Lung (tissue), 12 donors: ENCODE data around the gene C5orf58. TPM values are rescaled to one million over a fixed set of nuclear protein-coding genes. Genes with fewer than 3 reads are reported as not detected.

Experiments used
- ATAC-seq: fragments of 200-7000 bp; cut with Tn5 transposase; one replicate; pipeline ENCODE4 v1.9.1; 2020; ENCODE audit warnings: moderate number of reproducible peaks; ENCODE audit not compliant: insufficient read depth, low FRiP score
- DNase-seq, 3 donors: peaks; one replicate each; pipeline ENCODE4 v3.0.0-alpha.2; 2013 to 2017
- H3K27ac ChIP-seq, 2 donors: one replicate each; pipeline ENCODE4 v1.5.1; 2013; ENCODE audit warnings: mild to moderate bottlenecking in 2 of 2, moderate library complexity in 2 of 2, control low read depth in 1 of 2, inconsistent platforms in 1 of 2, low read depth in 1 of 2, low read length in 1 of 2
- H3K27me3 ChIP-seq, 3 donors: one replicate each; pipeline ENCODE4 v1.5.1; 2013; ENCODE audit warnings: low read length in 2 of 3; ENCODE audit not compliant: control insufficient read depth in 3 of 3, insufficient read depth in 3 of 3
- H3K36me3 ChIP-seq, 4 donors: one replicate each; pipeline ENCODE4 v1.5.1; 2013; ENCODE audit warnings: low read length in 4 of 4, mild to moderate bottlenecking in 1 of 4, moderate library complexity in 1 of 4; ENCODE audit not compliant: control insufficient read depth in 4 of 4, insufficient read depth in 4 of 4
- H3K4me1 ChIP-seq, 5 donors: one replicate each; pipeline ENCODE4 v1.5.1; 2013; ENCODE audit warnings: low read length in 5 of 5, mild to moderate bottlenecking in 2 of 5, moderate library complexity in 1 of 5; ENCODE audit not compliant: control insufficient read depth in 5 of 5, insufficient read depth in 5 of 5
- H3K4me3 ChIP-seq: one replicate; pipeline ENCODE4 v1.5.1; 2013; ENCODE audit warnings: mild to moderate bottlenecking, control low read depth, moderate library complexity
- H3K9ac ChIP-seq, 2 donors: one replicate each; pipeline ENCODE4 v1.5.1; 2013; ENCODE audit warnings: low read length in 2 of 2, control low read depth in 1 of 2; ENCODE audit not compliant: insufficient read depth in 1 of 2
- H3K9me3 ChIP-seq, 4 donors: one replicate each; pipeline ENCODE4 v1.5.1; 2013; ENCODE audit warnings: low read length in 3 of 4, mild to moderate bottlenecking in 1 of 4, moderate library complexity in 1 of 4; ENCODE audit not compliant: control insufficient read depth in 4 of 4, insufficient read depth in 3 of 4
- WGBS, 2 donors: extraction: QIAGEN DNeasy Blood & Tissue Kit; methylation state at CpG; one replicate each; pipeline ENCODE4 v1.1.7; 2013; 5-methylcytosine and 5-hydroxymethylcytosine counted together
- polyA plus RNA-seq, 2 donors: library from polyadenylated mRNA; stranded (reverse); fragments of 200-250 nt; gene quantifications; one replicate each; pipeline ENCODE4 v1.2.1, GENCODE V29; 2013
- total RNA-seq, 2 donors: library from RNA; depleted of rRNA in 1 of 2; stranded (reverse); fragments of >200 nt in 1 of 2; gene quantifications; one replicate each; pipeline ENCODE4 v1.2.1, GENCODE V29; 2014 to 2021
- TF ChIP-seq, protein P1 (sequence below): IDR thresholded peaks from 2 replicates; pipeline ENCODE4 v1.5.1; 2012; ENCODE audit warnings: mild to moderate bottlenecking; ENCODE audit errors: control extremely low read depth, extremely low read depth
- donor health status: control.
- donor health status: control.
- donor health status: Bipolar disorder and iron deficiency.
- donor health status: healthy.
- donor health status: DM: yes; HTN: yes; CAD: no.

C5orf58 gene
- total and polyA plus RNA-seq, 4 donors: 0.05 TPM; not detected in 3

DNA sequence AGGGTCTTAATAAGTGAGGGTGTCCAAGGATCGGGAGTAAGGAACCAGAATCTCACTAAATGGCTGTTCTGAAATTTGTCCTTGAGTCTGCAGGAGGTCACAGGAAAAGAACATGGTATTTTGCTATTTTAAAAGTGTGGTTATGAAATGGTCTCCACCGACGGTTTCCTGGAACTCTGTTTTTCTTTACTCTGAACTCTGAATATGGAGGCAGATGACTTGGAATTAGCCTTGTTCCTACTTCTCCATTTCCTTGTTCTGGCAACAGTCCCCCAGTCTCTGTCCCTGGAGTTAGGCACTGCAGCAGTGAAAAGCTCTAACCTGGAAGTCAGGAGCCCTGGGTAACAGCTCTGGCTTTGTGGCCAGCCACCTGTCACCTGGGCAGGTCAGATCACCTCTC is 46.6 kb upstream of the C5orf58 start:
- TF ChIP-seq, protein P1, sequence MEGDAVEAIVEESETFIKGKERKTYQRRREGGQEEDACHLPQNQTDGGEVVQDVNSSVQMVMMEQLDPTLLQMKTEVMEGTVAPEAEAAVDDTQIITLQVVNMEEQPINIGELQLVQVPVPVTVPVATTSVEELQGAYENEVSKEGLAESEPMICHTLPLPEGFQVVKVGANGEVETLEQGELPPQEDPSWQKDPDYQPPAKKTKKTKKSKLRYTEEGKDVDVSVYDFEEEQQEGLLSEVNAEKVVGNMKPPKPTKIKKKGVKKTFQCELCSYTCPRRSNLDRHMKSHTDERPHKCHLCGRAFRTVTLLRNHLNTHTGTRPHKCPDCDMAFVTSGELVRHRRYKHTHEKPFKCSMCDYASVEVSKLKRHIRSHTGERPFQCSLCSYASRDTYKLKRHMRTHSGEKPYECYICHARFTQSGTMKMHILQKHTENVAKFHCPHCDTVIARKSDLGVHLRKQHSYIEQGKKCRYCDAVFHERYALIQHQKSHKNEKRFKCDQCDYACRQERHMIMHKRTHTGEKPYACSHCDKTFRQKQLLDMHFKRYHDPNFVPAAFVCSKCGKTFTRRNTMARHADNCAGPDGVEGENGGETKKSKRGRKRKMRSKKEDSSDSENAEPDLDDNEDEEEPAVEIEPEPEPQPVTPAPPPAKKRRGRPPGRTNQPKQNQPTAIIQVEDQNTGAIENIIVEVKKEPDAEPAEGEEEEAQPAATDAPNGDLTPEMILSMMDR: no peak
- Histone ChIP-seq H3K36me3 (no peaks in the 10 kb centered on the region), H3K27me3 (no peaks in the 10 kb centered on the region), H3K4me1 (no peaks in the 10 kb centered on the region), H3K27ac (no peak overlapping the region), H3K9me3 (no peaks in the 10 kb centered on the region), H3K9ac (no peak overlapping the region), H3K4me3 (no peak overlapping the region)
- no peak for ATAC-seq
- DNase-seq: no peak
- 40 to 50% methylated on average over 3 of the region's 3 CpGs for WGBS, 2 donors

DNA sequence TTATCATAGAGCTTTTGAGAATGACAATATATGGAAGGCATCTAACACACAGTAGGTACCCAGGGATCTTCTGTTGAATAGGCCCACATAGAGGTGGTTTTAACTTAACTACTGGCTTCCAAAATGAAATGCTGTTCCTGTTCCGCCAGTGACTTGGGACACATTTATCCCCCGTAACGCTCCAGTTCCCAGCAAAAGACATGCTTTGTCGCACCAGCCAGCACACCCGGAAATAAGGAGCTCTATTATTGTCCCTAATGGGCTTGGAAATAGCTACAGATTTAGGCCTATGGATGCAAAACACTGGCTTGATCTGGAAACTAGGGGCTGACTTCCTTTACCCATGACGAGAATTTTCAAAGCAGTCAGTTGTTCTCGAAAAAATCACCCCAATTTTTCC is 45.9 kb upstream of the C5orf58 start:
- H3K9ac ChIP-seq: no peak overlapping the region
- no peaks in the 10 kb centered on the region for H3K36me3 ChIP-seq
- DNase-seq: no peak
- ATAC-seq: no peak
- no peaks in the 10 kb centered on the region for H3K27me3 ChIP-seq
- 87 to 94% methylated on average over 7 of the region's 7 CpGs for WGBS, 2 donors
- no peak overlapping the region for H3K4me3 ChIP-seq
- TF ChIP-seq, protein P1: no peak
- H3K9me3 ChIP-seq: no peaks in the 10 kb centered on the region
- H3K27ac ChIP-seq: no peak overlapping the region
- no peaks in the 10 kb centered on the region for H3K4me1 ChIP-seq

DNA sequence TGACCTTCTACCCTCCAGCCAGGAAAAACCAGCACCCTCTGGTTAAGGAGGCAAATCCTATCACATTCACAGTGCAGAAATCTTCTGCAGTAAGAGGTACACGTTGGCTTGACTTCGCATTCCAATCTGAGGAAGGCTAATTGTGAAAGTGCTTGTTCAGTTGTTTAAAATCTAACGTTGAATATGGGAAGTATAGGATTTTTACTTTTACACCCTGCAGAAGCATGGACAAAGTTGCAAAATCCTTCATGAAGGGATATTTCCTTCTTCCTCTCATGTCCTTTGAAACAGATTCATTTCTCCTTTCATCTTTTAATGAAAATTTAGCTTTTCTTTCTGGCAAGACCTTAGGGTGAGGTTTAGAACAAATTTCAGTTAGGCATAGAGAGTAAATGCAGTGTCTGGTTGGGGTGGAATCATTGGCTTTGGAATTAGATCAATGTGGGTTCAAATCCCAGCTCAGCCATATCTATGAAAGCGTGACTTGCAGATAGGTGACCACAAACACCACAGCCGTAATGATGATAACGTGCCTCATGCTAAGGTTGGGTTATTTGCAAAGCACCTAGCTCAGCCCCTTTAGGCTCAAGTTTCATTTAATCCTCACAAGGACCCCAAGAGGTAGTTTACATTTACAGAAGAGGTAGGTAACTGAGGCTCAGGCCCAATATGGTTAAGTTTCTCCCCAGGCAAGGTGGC is 42.2 kb upstream of the C5orf58 start:
- 35 to 55% methylated on average over 6 of the region's 6 CpGs for WGBS, 2 donors
- H3K9me3 ChIP-seq: no peaks in the 10 kb centered on the region
- DNase-seq (no peak), ATAC-seq (no peak)
- H3K27me3 ChIP-seq: no peaks in the 10 kb centered on the region
- no peak overlapping the region for H3K4me3 ChIP-seq
- no peak overlapping the region for H3K27ac ChIP-seq
- TF ChIP-seq, protein P1: no peak
- no peaks in the 10 kb centered on the region for H3K36me3 ChIP-seq
- no peaks in the 10 kb centered on the region for H3K4me1 ChIP-seq
- no peak overlapping the region for H3K9ac ChIP-seq

DNA sequence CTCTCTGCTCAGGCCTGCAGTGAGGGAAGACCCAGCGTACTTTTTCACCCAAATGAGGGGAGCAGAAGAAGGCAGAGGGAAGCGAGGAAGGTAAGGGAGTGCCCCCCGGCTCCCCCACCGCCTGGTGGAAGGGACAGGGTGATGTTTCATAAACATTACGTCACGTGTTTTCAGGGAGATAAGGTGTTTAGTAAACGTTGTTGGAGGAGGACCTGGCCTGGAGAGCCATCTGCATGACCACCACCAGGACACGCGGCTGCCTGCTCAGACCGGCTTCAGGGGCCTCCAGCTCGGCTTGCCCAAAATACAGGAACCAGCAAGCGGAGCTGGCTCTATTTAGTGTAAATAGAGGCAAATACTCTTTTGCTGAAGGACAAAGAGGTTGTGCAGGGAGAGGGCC is 40.0 kb upstream of the C5orf58 start:
- TF ChIP-seq, protein P1: no peak
- H3K36me3 ChIP-seq: no peaks in the 10 kb centered on the region
- ATAC-seq (no peak), DNase-seq (no peak)
- no peak overlapping the region for H3K9ac ChIP-seq
- H3K4me1 ChIP-seq: peaks cover 0 to 3% (median 0%) of the 10 kb centered on the region in 5 donors
- no peaks in the 10 kb centered on the region for H3K27me3 ChIP-seq
- H3K4me3 ChIP-seq: no peak overlapping the region
- no peaks in the 10 kb centered on the region for H3K9me3 ChIP-seq
- H3K27ac ChIP-seq: no peak overlapping the region
- 86 to 90% methylated on average over 12 of the region's 12 CpGs for WGBS, 2 donors
